Measurements from ENCODE around the gene CNTNAP2.

The CNTNAP2 gene

GRCh38 chr7:146635205-146636032, 518.8 kb downstream of the CNTNAP2 start:
- peak; percentile 40 for DNase-seq

GRCh38 chr7:146636033-146636356, 519.4 kb downstream of the CNTNAP2 start:
- DNase-seq = no peak

- DNase-seq = peak; percentile 56
These were observed 520.0 kb downstream of the CNTNAP2 start for GRCh38 chr7:146636581-146636980.

GRCh38 chr7:146639291-146639690, 522.7 kb downstream of the CNTNAP2 start:
- DNase-seq = no peak

GRCh38 chr7:146641491-146641890, 524.9 kb downstream of the CNTNAP2 start:
- DNase-seq = no peak

GRCh38 chr7:146645383-146645976, 528.9 kb downstream of the CNTNAP2 start:
- no peak for DNase-seq

GRCh38 chr7:146647445-146647844, 530.8 kb downstream of the CNTNAP2 start:
- DNase-seq = no peak

- no peak for DNase-seq
These were observed 535.6 kb downstream of the CNTNAP2 start for GRCh38 chr7:146652176-146652575.

- DNase-seq = peak; percentile 24
These were observed 537.4 kb downstream of the CNTNAP2 start for GRCh38 chr7:146654048-146654447.

- peak; percentile 36 for DNase-seq
These were observed 539.6 kb downstream of the CNTNAP2 start for GRCh38 chr7:146655928-146656797.

GRCh38 chr7:146656988-146657387, 540.4 kb downstream of the CNTNAP2 start:
- no peak for DNase-seq

GRCh38 chr7:146658604-146659003, 542.0 kb downstream of the CNTNAP2 start:
- no peak for DNase-seq

- DNase-seq = no peak
These were observed 543.1 kb downstream of the CNTNAP2 start for GRCh38 chr7:146659732-146660131.

- DNase-seq = no peak
These were observed 544.2 kb downstream of the CNTNAP2 start for GRCh38 chr7:146660839-146661238.

- DNase-seq = no peak
These were observed 544.8 kb downstream of the CNTNAP2 start for GRCh38 chr7:146661435-146661834.

GRCh38 chr7:146661929-146662328, 545.3 kb downstream of the CNTNAP2 start:
- DNase-seq = no peak

GRCh38 chr7:146665023-146665422, 548.4 kb downstream of the CNTNAP2 start:
- no peak for DNase-seq

GRCh38 chr7:146670532-146670931, 553.9 kb downstream of the CNTNAP2 start:
- no peak for DNase-seq

GRCh38 chr7:146681487-146681886, 564.9 kb downstream of the CNTNAP2 start:
- no peak for DNase-seq

- DNase-seq = no peak
These were observed 566.8 kb downstream of the CNTNAP2 start for GRCh38 chr7:146683439-146683838.

GRCh38 chr7:146690987-146691386, 574.4 kb downstream of the CNTNAP2 start:
- no peak for DNase-seq

- DNase-seq = no peak
These were observed 582.5 kb downstream of the CNTNAP2 start for GRCh38 chr7:146698995-146699610.

GRCh38 chr7:146700015-146700560, 583.5 kb downstream of the CNTNAP2 start:
- no peak for DNase-seq
